ENCODE data around the gene TAS2R60. TPM values are rescaled to one million over a fixed set of nuclear protein-coding genes. Genes with fewer than 3 reads are reported as not detected.
"Not testable (repeated sequence)": the region's sequence is repeated elsewhere in the genome, so short reads cannot be mapped to it uniquely, and the experiment has no call there.

TAS2R60 gene
- total RNA-seq, 1 donor from 2014 or later = not detected

DNA sequence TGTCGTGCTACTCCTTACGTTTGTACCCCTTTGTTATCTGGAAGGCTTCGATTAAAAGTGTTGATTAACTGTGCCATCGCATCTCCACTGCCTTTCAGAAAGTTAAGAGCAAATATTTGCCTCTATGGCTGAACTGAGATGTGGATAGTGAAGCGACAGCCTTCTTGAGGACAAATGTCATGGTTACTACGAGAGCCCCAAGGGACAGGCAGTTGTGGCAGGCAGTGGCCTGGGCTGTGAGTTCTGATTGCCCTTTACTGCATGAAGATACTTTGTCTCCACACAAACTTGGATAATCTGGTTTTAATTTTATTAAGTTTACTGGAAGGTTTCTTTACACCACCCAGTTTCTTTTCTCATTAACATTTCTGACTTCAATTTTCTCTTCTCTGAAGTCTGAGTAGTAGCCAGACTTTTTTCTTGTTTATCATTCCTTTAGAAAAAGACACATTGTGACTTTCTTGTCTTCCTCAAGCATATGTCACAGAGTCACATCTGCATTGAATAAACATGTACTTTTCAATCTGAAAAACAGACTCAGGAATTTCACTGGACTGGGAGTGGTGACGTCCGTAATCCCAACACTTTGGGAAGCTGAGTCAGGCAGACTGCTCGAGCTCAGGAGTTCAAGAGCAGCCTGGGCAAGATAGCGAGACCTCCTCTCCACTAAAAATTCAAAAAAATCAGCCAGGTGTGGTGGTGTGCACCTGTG, 36.0 kb downstream of the TAS2R60 start:
- DNase-seq = peak; percentile 27

DNA sequence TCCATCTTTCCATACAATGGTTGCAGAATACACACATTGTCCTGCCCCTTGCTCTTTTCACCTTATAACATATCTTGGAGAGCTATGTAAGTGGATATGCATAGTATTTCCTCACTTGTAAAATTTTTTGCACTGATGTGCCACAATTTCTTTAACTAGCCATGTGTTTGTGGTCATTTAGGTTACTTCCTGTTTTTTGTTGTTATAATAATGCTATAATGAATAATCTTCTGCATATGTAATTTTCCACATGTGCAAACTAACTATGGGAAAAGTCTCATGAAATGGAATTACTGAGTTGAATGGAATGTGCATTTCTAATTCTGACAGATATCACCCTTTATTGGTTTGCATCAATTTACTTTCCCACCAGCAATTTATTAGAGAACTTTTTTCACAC, 37.2 kb downstream of the TAS2R60 start:
- DNase-seq = no peak

- DNase-seq = peak; percentile 56
Observed at GRCh38 chr7:143484119-143484518, 40.9 kb downstream of the TAS2R60 start.

- DNase-seq = no peak
Observed at GRCh38 chr7:143485094-143485493, 41.8 kb downstream of the TAS2R60 start.

DNA sequence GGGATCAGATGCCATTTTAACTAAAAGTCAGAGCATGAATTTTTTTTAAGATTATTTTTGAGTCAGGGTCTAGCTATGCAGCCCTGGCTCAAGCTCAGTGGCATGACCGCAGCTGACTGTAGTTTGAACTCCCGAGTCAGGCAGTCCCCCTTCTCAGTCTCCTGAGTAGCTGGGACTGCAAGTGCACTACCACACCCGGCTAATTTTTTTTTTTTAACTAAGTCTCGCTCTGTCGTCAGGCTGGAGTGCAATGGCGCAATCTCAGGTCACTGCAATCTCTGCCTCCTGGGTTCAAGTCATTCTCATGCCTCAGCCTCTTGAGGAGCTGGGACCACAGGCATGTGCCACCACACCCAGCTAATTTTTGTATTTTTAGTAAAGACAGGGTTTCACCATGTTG, 42.2 kb downstream of the TAS2R60 start:
- no peak for DNase-seq

DNA sequence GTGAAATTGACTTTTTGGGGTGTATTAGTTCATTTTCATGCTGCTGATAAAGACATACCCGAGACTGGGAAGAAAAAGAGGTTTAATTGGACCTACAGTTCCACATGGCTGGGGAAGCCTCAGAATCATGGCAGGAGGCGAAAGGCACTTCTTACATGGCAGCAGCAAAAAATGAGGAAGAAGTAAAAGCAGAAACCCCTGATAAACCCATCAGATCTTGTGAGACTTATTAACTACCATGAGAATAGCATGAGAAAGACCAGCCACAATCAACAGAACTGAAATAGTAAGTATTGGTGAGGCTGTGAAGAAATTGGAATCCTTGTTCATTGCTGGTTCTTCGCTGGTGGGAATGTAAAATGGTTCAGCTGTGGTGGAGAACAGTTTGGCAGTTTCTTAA, 43.0 kb downstream of the TAS2R60 start:
- DNase-seq = not testable (repeated sequence)

- DNase-seq = no peak
Observed at GRCh38 chr7:143487061-143487460, 43.8 kb downstream of the TAS2R60 start.

- peak; percentile 49 for DNase-seq
Observed at GRCh38 chr7:143487566-143487965, 44.3 kb downstream of the TAS2R60 start.

GRCh38 chr7:143490717-143491306, 47.6 kb downstream of the TAS2R60 start:
- no peak for DNase-seq

DNA sequence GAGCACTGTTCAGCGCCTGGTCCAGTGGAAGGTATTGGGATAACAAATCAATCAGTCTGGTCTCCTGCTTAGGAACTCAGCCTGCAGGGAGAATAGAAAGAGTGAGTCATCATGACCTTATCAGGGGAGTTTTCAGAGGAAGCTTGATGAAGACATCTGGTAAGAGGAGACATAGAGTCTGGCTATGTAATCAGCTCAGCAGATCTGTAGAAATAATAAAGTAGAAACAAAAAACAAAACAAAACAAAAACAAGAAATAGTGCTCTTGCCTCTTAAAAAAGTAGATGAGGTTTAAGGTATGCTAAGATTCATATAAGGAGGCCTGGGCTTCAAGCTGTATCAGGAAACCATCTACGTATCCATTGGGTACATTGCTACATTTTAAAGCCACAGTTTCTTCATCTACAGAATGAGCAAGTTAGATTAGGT, 48.8 kb downstream of the TAS2R60 start:
- no peak for DNase-seq

- no peak for DNase-seq
Observed at GRCh38 chr7:143492799-143493739, 49.8 kb downstream of the TAS2R60 start.

GRCh38 chr7:143493751-143494150, 50.5 kb downstream of the TAS2R60 start:
- DNase-seq = no peak

Other genes starting within 250 kb of the TAS2R60 start
- gene TAS2R40, start 221.4 kb upstream of the TAS2R60 start, total RNA-seq = not detected
- 64.1 TPM for gene GSTK1, start 180.0 kb upstream of the TAS2R60 start, total RNA-seq
- 1.1 TPM for gene TMEM139, start 158.5 kb upstream of the TAS2R60 start, total RNA-seq
- 18.6 TPM for gene CASP2, start 155.1 kb upstream of the TAS2R60 start, total RNA-seq
- 0.20 TPM for gene CLCN1, start 127.3 kb upstream of the TAS2R60 start, total RNA-seq
- 0.59 TPM for gene FAM131B, start 80.7 kb upstream of the TAS2R60 start, total RNA-seq
- gene ZYX, start 62.1 kb upstream of the TAS2R60 start, total RNA-seq = 27.1 TPM
- gene EPHA1, start 34.6 kb upstream of the TAS2R60 start, total RNA-seq = 16.2 TPM
- not detected for gene TAS2R41, start 34.4 kb downstream of the TAS2R60 start, total RNA-seq
- 5.9 TPM for gene CTAGE15, start 128.3 kb downstream of the TAS2R60 start, total RNA-seq
- gene TCAF2, start 177.5 kb downstream of the TAS2R60 start, total RNA-seq = 1.2 TPM

All from skin of body (tissue), 2 donors.